PC-9 (cell line): ENCODE data around the gene GAS5. TPM values are rescaled to one million over a fixed set of nuclear protein-coding genes. Genes with fewer than 3 reads are reported as not detected.

Experiments used
- Bru-seq: library from RNA; stranded (reverse); fragments of 400-500 nt; gene quantifications from one replicate; lab custom pipeline; 2021; lab: Mats Ljungman, UMichigan
- BruChase-seq, 2 experiments: library from RNA; stranded (reverse); fragments of 400-500 nt; gene quantifications; one replicate each; lab custom pipeline; 2021; lab: Mats Ljungman, UMichigan
- BruUV-seq: library from RNA; stranded (reverse); fragments of 400-500 nt; replicated peaks from 2 replicates; lab custom pipeline; 2021; lab: Mats Ljungman, UMichigan
- CTCF ChIA-PET: fragments of 300-600 bp; sonication (Branson Sonifier 250); formaldehyde crosslinking; loops from one replicate; lab custom pipeline; 2022; ENCODE audit warnings: antibody characterized with exemption; lab: Charles Lee
- POLR2A ChIA-PET: fragments of 300-600 bp; sonication (Branson Sonifier 250); formaldehyde crosslinking; loops from one replicate; lab custom pipeline; 2022; ENCODE audit warnings: antibody characterized with exemption; ENCODE audit not compliant: unreplicated experiment; lab: Charles Lee
- DNase-seq, 2 experiments: peaks; one replicate each; pipeline versions ENCODE4 v3.0.0 to v3.0.0-alpha.2; 2015 to 2022; ENCODE audit warnings: mixed read lengths in 1 of 2
- H2AFZ ChIP-seq: fragments of 200-600 bp; sonication (generic); 2 replicates; pipeline ENCODE4 v1.8.1; 2017; ENCODE audit warnings: antibody characterized with exemption
- H3F3A ChIP-seq: fragments of 200-600 bp; sonication (generic); 2 replicates; pipeline ENCODE4 v1.8.1; 2017; ENCODE audit warnings: antibody characterized with exemption, mild to moderate bottlenecking, low read depth; ENCODE audit not compliant: insufficient read depth
- H3K27ac ChIP-seq: fragments of 200-600 bp; sonication (generic); 2 replicates; pipeline ENCODE4 v1.6.1; 2016; ENCODE audit warnings: mixed run types
- H3K27me3 ChIP-seq: fragments of 200-600 bp; sonication (generic); 2 replicates; pipeline ENCODE4 v1.6.1; 2016; ENCODE audit warnings: low read depth, mixed run types; ENCODE audit not compliant: insufficient read depth
- H3K36me3 ChIP-seq: fragments of 200-600 bp; sonication (generic); 2 replicates; pipeline ENCODE4 v1.6.1; 2016; ENCODE audit warnings: low read depth, mixed run types
- H3K4me1 ChIP-seq: fragments of 200-600 bp; sonication (generic); replicated peaks from 2 replicates; pipeline ENCODE4 v1.6.1; 2016; ENCODE audit warnings: mixed run types; ENCODE audit not compliant: insufficient read depth
- H3K4me2 ChIP-seq: fragments of 200-600 bp; sonication (generic); 2 replicates; pipeline ENCODE4 v1.6.1; 2017; ENCODE audit warnings: mixed run types
- H3K4me3 ChIP-seq: fragments of 200-600 bp; sonication (generic); 2 replicates; pipeline ENCODE4 v1.6.1; 2016; ENCODE audit warnings: mixed run types
- H3K79me2 ChIP-seq: fragments of 200-600 bp; sonication (generic); 2 replicates; pipeline ENCODE4 v1.6.1; 2017; ENCODE audit warnings: low read depth, mixed run types
- H3K9me2 ChIP-seq: fragments of 200-600 bp; sonication (generic); 2 replicates; pipeline ENCODE4 v1.8.1; 2017; ENCODE audit warnings: mild to moderate bottlenecking; ENCODE audit not compliant: insufficient read depth
- H3K9me3 ChIP-seq: fragments of 200-600 bp; sonication (generic); 2 replicates; pipeline ENCODE4 v1.8.1; 2016; ENCODE audit warnings: low read depth; ENCODE audit not compliant: insufficient read depth
- H4K20me1 ChIP-seq: fragments of 200-600 bp; sonication (generic); 2 replicates; pipeline ENCODE4 v1.8.1; 2017; ENCODE audit not compliant: insufficient read depth
- CTCF ChIP-seq: fragments of 200-600 bp; sonication (generic); conservative IDR thresholded peaks from 2 replicates; pipeline ENCODE4 v1.6.1; 2017; ENCODE audit warnings: mixed run types, antibody characterized with exemption, mild to moderate bottlenecking, moderate library complexity
- EZH2 ChIP-seq: fragments of 200-600 bp; sonication (generic); IDR thresholded peaks from 2 replicates; pipeline ENCODE4 v1.8.0; 2017; ENCODE audit warnings: antibody characterized with exemption, low read depth
- intact Hi-C: fragments of 100-400 bp; cut with micrococcal nuclease; formaldehyde crosslinking; loops from one replicate; pipeline ENCODE4 v1.10.0; 2022; ENCODE audit not compliant: unreplicated experiment
- long read RNA-seq: library from polyadenylated mRNA; stranded (forward); transcript quantifications from one replicate; pipeline ENCODE4 v2.0.0, GENCODE V29; 2022
- total RNA-seq: library from RNA; stranded (reverse); gene quantifications from 2 replicates; pipeline ENCODE4 v1.2.3, GENCODE V29; 2021

The GAS5 gene
- total RNA-seq (234 and 352 TPM in 2 replicates), Bru-seq, nascent RNA (percentile 100 among the genes with signal in this experiment), BruChase-seq, experiment 1, labeled RNA remaining after a 2-hour chase (percentile 99 among the genes with signal in this experiment), BruChase-seq, experiment 2, labeled RNA remaining after a 6-hour chase (percentile 97 among the genes with signal in this experiment)
- long read RNA-seq, transcript GAS5-221 (12 exons, 632 nt): major isoform, 60 of 177 reads
- long read RNA-seq, partial matches to known transcripts: 10 of 177 reads
- long read RNA-seq, other reads (novel, unspliced or antisense): 99 of 177 reads

GRCh38 chr1:173867753-173868265 is at the start of gene GAS5:
Gene GAS5 (minus strand): TSS chr1:173867989.
- Histone ChIP-seq H3F3A (peaks cover 52% of the 10 kb centered on the region), H3K4me3 (peak within 1 kb of the TSS; percentile 95), H3K9me3 (no peaks in the 10 kb centered on the region), H3K36me3 (peaks cover 48% of the 10 kb centered on the region), H3K9me2 (no peaks in the 10 kb centered on the region), H3K4me2 (peak within 1 kb of the TSS; percentile 96), H3K27ac (peak within 1 kb of the TSS; percentile 91), H4K20me1 (peaks cover 43% of the 10 kb centered on the region), H3K27me3 (no peaks in the 10 kb centered on the region), H3K79me2 (peaks cover 34% of the 10 kb centered on the region), H3K4me1 (peaks cover 37% of the 10 kb centered on the region), H2AFZ (peak within 1 kb of the TSS; percentile 79)
- no TSS peak for BruUV-seq
- peak; percentile 97 to 99 for DNase-seq
- POLR2A ChIA-PET: interaction anchor here (0.5 to 1.0 kb wide), 9 partner anchors 37 to 920 kb away, joined by 3 to 5 read pairs (median 3); partner anchors contain the start of genes KLHL20 and RC3H1
- CTCF ChIA-PET: interaction anchor here (0.6 kb wide), 1 partner anchor 156 kb away, joined by 7 read pairs; no protein-coding TSS in a partner anchor
- intact Hi-C loops: loop anchor here (1.0 to 10.0 kb wide), 10 partner anchors 44 to 1333 kb away; partner anchors contain the start of genes CACYBP, CENPL, DARS2 and KLHL20
- TF ChIP-seq CTCF (no peak), EZH2 (no peak)

GRCh38 chr1:173917149-173917548 is 49.4 kb upstream of the GAS5 start, which contains the start of gene SERPINC1:
Gene SERPINC1 (minus strand): TSS chr1:173917327. CDS start chr1:173917259, 68 bp downstream.
- H3K9me3 ChIP-seq: no peaks in the 10 kb centered on the region
- BruUV-seq: no TSS peak
- no peak within 1 kb of the TSS for H3K27ac ChIP-seq
- DNase-seq: no peak
- intact Hi-C loops: loop anchor here (10.0 kb wide), 1 partner anchor 238 kb away; the partner anchor contains the start of gene RABGAP1L
- H3K4me3 ChIP-seq: no peak within 1 kb of the TSS
- ChIA-PET POLR2A (no interaction called here), CTCF (no interaction called here)
- H3F3A ChIP-seq: no peaks in the 10 kb centered on the region
- TF ChIP-seq EZH2 (no peak), CTCF (no peak)
- no peaks in the 10 kb centered on the region for H3K9me2 ChIP-seq
- H4K20me1 ChIP-seq: no peaks in the 10 kb centered on the region
- H3K4me1 ChIP-seq: no peaks in the 10 kb centered on the region
- no peak within 1 kb of the TSS for H2AFZ ChIP-seq
- no peak within 1 kb of the TSS for H3K4me2 ChIP-seq
- H3K36me3 ChIP-seq: no peaks in the 10 kb centered on the region
- H3K27me3 ChIP-seq: no peaks in the 10 kb centered on the region
- no peaks in the 10 kb centered on the region for H3K79me2 ChIP-seq

- no peak overlapping the region for H3K4me3 ChIP-seq
- no peaks in the 10 kb centered on the region for H3F3A ChIP-seq
- H3K4me2 ChIP-seq: no peak overlapping the region
- TF ChIP-seq EZH2 (no peak), CTCF (no peak)
- H3K27ac ChIP-seq: no peak overlapping the region
- no peaks in the 10 kb centered on the region for H3K9me2 ChIP-seq
- no peak for DNase-seq
- no peaks in the 10 kb centered on the region for H3K9me3 ChIP-seq
- no peaks in the 10 kb centered on the region for H3K27me3 ChIP-seq
- CTCF ChIA-PET: no interaction called here
- no peaks in the 10 kb centered on the region for H3K79me2 ChIP-seq
- intact Hi-C loops: loop anchor here (10.0 kb wide), 1 partner anchor 238 kb away; the partner anchor contains the start of gene RABGAP1L
- H3K4me1 ChIP-seq: no peaks in the 10 kb centered on the region
- no peaks in the 10 kb centered on the region for H3K36me3 ChIP-seq
- H2AFZ ChIP-seq: no peak overlapping the region
- no peaks in the 10 kb centered on the region for H4K20me1 ChIP-seq
- POLR2A ChIA-PET: no interaction called here
- BruUV-seq: no TSS peak
These were observed 48.9 kb upstream of the GAS5 start for GRCh38 chr1:173916667-173917066.
